Bronchial epithelial cell (primary cell): ENCODE data around the gene MT1M. TPM values are rescaled to one million over a fixed set of nuclear protein-coding genes. Genes with fewer than 3 reads are reported as not detected.

Source experiments
- DNase-seq: peaks from one replicate; pipeline ENCODE4 v3.0.0-alpha.2; 2010; ENCODE audit warnings: low read depth
- FAIRE-seq: peaks from 2 replicates; lab custom pipeline; 2011; peaks lifted over from hg19 to GRCh38; lab: Jason Lieb, UNC
- H3K27me3 ChIP-seq: 2 replicates; pipeline ENCODE4 v1.5.1; 2011; ENCODE audit warnings: low read length; ENCODE audit not compliant: control insufficient read depth, insufficient read depth
- H3K36me3 ChIP-seq: 2 replicates; pipeline ENCODE4 v1.5.1; 2011; ENCODE audit warnings: low read length; ENCODE audit not compliant: control insufficient read depth, insufficient read depth
- H3K4me3 ChIP-seq: 2 replicates; pipeline ENCODE4 v1.5.1; 2011; ENCODE audit warnings: mild to moderate bottlenecking, low read depth, low read length, control low read depth
- CTCF ChIP-seq: IDR thresholded peaks from 2 replicates; pipeline ENCODE4 v1.5.1; 2011; ENCODE audit warnings: mild to moderate bottlenecking, moderate library complexity, low read length, control low read depth, inconsistent platforms; ENCODE audit not compliant: insufficient read depth, severe bottlenecking
- total RNA-seq: library from RNA; depleted of rRNA; stranded (reverse); fragments of >200 nt; gene quantifications from 2 replicates; pipeline ENCODE4 v1.2.1, GENCODE V29; 2014

Gene MT1M
- total RNA-seq, 1 donor from 2014 or later, result 0.26 TPM

GRCh38 chr16:56601325-56601724, 31.1 kb upstream of the MT1M start:
- no peak for TF ChIP-seq CTCF
- Histone ChIP-seq H3K27me3 (no peaks in the 10 kb centered on the region), H3K36me3 (no peaks in the 10 kb centered on the region), H3K4me3 (no peak overlapping the region)
- FAIRE-seq (no peak), DNase-seq (no peak)

- peak; percentile 65 for TF ChIP-seq CTCF
- H3K36me3 ChIP-seq, result no peaks in the 10 kb centered on the region
- FAIRE-seq (no peak), DNase-seq (peak; percentile 47)
- no peaks in the 10 kb centered on the region for H3K27me3 ChIP-seq
- no peak overlapping the region for H3K4me3 ChIP-seq
Measured at GRCh38 chr16:56603589-56603988, 28.9 kb upstream of the MT1M start.

- TF ChIP-seq CTCF, result no peak
- DNase-seq (no peak), FAIRE-seq (no peak)
- no peak overlapping the region for H3K4me3 ChIP-seq
- H3K36me3 ChIP-seq, result no peaks in the 10 kb centered on the region
- no peaks in the 10 kb centered on the region for H3K27me3 ChIP-seq
Measured at GRCh38 chr16:56604966-56605365, 27.5 kb upstream of the MT1M start.

GRCh38 chr16:56605475-56605874, 27.0 kb upstream of the MT1M start:
- TF ChIP-seq CTCF, result no peak
- Histone ChIP-seq H3K27me3 (no peaks in the 10 kb centered on the region), H3K36me3 (no peaks in the 10 kb centered on the region), H3K4me3 (no peak overlapping the region)
- no peak for FAIRE-seq
- DNase-seq, result no peak

- H3K36me3 ChIP-seq, result no peaks in the 10 kb centered on the region
- H3K27me3 ChIP-seq, result no peaks in the 10 kb centered on the region
- FAIRE-seq (no peak), DNase-seq (peak; percentile 90)
- no peak for TF ChIP-seq CTCF
- no peak overlapping the region for H3K4me3 ChIP-seq
Measured at GRCh38 chr16:56606071-56606475, 26.4 kb upstream of the MT1M start.

- DNase-seq (peak; percentile 88), FAIRE-seq (no peak)
- peak overlapping the region; percentile 1 for H3K4me3 ChIP-seq
- H3K27me3 ChIP-seq, result no peaks in the 10 kb centered on the region
- H3K36me3 ChIP-seq, result no peaks in the 10 kb centered on the region
- TF ChIP-seq CTCF, result no peak
Measured at GRCh38 chr16:56606476-56607108, 25.9 kb upstream of the MT1M start.
